ENCODE results near the gene RGS17.
"Not testable (repeated sequence)": the region's sequence is repeated elsewhere in the genome, so short reads cannot be mapped to it uniquely, and the experiment has no call there.

RGS17 gene

DNA sequence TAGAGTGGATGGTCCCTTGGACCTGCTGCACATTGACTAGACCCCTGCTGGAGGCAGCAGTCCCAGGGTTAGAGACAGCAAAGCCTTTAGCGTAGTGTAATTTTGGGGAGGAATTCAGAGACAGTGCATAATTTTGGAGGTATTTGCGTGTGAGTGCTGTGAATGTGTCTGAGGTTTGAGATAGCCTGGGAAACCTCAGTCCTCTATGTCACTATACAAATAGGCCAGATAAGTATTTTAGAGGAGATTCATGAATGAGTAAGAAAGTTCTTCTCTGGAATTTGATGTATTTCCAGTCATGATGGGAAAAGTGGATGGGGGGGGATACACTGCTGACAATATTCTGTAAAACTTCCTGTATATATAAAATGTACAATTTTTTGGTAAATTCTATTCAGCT, 102.8 kb downstream of the RGS17 start:
- no peak for DNase-seq

DNA sequence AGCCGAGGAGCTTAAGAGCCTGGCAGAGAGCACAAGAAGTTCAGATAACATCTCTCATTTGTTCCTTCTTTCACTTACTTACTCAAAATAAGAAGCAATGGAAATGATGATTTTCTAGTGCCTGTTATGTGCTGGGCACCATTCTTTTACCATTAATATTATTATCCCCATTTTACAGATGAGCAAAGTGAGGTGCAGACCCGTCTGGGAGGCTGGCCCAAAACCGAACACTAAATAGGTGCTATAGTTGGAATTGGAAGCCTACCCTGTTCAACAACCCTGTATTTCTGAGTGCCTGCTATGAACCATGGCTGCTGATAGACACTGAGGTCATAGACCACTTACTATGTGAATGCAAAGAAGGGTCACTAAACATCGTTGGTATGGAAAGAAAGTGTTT, 103.6 kb downstream of the RGS17 start:
- no peak for DNase-seq

DNA sequence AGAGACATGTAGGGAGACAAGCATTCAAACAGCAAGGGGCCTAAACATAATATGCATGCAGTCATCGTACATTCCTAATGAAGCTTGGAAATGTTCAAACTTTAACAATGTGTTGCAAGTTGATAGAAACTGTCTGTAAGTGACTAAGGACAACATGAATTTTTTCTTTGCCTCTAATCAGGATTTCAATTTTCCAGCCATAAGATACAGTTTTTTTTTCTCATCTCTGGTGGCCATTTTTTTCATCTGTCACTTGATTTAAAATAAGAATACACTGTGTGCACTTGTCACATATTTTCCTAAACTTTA, 106.4 kb downstream of the RGS17 start:
- no peak for DNase-seq

- peak; percentile 69 for DNase-seq
Measured at GRCh38 chr6:153023977-153024708, 106.9 kb downstream of the RGS17 start.

DNA sequence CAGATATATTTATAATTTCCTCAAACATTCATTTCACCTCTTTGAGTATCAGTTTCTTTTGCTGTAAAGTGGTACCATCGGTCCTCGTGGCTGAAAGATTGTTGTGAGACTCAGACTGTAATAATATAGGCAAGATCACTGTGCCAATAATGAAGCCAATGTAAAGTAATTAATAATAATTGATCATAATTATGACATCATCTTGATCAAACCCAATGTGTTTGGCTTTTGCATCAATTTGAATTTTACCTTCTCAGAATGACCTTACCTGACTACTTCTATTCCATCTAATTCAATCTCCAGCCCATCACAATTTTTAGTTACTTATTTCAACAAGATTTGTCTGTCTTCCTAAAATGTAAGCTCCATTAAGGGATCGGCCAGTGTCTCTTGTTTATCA, 112.7 kb downstream of the RGS17 start:
- DNase-seq = no peak

GRCh38 chr6:153016846-153017245, 114.2 kb downstream of the RGS17 start:
- peak; percentile 70 for DNase-seq

DNA sequence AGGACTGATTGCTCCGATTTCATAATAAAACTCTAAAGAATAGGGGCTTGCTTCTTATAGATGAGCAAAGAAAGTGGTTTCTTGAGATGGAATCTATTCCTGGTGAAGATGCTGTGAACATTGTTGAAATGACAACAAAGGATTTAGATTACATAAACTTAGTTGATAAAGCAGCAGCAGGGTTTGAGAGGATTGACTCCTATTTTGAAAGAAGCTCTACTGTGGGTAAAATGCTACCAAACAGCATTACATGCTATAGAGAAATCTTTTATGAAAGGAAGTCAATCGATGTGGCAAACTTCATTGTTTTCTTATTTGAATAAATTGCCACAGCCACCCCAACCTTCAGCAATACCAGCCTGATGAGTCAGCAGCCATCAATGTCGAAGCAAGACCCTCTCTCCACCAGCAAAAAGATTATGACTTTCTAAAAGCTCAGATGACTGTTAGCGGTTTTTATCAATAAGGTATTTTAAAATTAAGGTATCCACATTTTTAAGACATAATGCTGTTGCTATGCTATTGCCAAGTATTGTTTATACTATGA, 115.9 kb downstream of the RGS17 start:
- DNase-seq = no peak

DNA sequence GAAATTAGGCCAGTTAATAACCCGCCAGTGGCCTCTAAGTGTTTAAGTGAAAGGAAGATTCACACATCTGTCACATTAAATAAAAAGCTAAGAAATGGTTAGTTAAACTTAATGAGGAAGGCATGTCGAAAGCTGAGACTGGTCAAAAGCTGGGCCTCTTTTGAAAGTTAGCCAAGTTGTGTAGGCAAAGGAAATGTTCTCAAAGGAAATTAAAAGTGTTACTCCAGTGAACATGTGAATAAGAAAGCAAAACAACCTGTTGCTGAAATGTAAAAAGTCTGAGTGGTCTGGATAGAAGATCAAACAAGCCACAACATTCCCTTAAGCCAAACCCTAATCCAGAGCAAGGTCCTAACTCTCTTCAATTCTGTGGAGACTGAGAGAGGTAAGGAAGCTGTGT, 117.6 kb downstream of the RGS17 start:
- no peak for DNase-seq

DNA sequence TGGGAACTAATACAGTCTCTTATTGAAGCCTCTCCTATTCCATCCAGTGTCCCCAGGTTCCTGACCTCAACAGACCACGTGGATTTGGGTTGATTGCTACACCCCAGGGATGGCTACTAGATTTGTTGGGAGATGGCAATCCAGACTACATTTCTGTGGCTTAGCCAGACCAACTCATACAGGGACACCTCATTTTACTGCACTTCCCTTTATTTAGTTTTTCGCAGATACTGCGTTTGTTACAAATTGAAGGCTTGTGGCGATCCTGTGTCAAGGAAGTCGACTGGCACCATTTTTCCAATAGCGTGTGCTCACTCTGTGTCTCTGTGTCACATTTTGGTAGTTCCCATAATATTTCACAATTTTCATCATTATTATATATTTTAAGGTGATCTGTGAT, 118.2 kb downstream of the RGS17 start:
- DNase-seq = no peak

GRCh38 chr6:153003366-153003690, 127.8 kb downstream of the RGS17 start:
- DNase-seq = peak; percentile 57

DNA sequence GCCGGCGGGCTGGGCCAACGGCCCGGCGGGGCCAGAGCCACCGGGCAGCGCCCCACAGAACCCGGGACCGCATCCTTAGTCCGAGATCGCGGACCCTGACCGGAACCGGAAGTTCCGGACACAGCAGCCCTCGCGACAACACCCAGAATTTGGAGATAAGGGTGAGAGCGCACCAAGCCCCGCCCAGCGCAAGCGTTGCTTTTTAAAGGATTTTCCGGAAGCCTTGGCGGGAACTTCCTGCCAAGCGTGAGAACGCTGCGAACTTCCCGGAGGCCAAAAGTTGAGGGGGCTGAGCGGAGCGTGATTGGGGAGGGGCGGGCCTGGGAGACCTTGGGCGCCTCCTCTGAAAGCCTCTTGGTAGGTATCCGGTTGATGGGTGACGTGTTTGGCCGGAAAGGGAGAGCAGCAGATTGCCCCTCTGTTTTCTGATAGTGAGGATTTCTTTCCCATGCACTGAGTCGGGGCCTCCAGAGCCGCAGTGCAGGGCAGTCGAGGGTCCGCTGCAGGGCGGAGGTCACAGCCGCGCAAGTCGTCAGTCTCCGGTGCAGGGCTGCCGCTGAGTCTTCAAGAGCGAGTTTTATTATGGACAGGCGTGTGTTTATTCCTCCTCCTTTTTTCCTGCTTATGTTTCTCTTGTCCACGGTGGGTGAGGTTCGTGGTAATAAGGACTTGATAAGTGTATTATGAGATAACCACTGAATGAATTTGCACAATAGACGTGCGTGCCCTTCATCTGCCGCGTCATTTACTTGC, 128.3 kb downstream of the RGS17 start, which contains the start of gene MTRF1L:
TSS of gene MTRF1L (minus strand) at position 97 of the 753 bp plus-strand sequence. CDS start at position 73, 24 bp downstream.
- DNase-seq = peak; percentile 100

- peak; percentile 53 for DNase-seq
Measured at GRCh38 chr6:153001767-153002612, 129.1 kb downstream of the RGS17 start.

DNA sequence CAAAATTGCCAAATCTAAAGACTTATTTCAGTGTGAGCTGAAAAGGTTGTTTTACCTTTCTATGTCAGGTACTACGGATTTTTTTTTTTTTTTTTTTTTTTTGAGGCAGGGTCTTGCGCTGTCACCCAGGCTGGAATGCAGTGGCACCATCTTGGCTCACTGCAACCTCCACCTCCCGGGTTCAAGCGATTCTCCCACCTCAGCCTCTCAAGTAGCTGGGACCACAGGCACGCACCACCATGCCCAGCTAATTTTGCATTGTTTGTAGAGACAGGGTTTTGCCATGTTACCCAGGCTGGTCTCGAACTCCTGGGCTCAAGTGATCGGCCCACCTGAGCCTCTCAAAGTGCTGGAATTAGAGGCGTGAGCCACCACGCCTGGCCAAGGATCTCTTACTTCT, 130.3 kb downstream of the RGS17 start:
- DNase-seq = not testable (repeated sequence)

- no peak for DNase-seq
Measured at GRCh38 chr6:153000243-153000642, 130.8 kb downstream of the RGS17 start.

GRCh38 chr6:152999538-152999937, 131.5 kb downstream of the RGS17 start:
- not testable (repeated sequence) for DNase-seq

- DNase-seq = no peak
Measured at GRCh38 chr6:152993847-152994246, 137.2 kb downstream of the RGS17 start.

- no peak for DNase-seq
Measured at GRCh38 chr6:152993431-152993830, 137.7 kb downstream of the RGS17 start.

- no peak for DNase-seq
Measured at GRCh38 chr6:152986978-152987377, 144.1 kb downstream of the RGS17 start.

- not testable (repeated sequence) for DNase-seq
Measured at GRCh38 chr6:152985300-152985699, 145.8 kb downstream of the RGS17 start.

- no peak for DNase-seq
Measured at GRCh38 chr6:152984513-152984872, 146.6 kb downstream of the RGS17 start.

GRCh38 chr6:152983637-152984512, 147.2 kb downstream of the RGS17 start:
- peak; percentile 98 for DNase-seq

GRCh38 chr6:152982904-152983636, 148.0 kb downstream of the RGS17 start, which contains the start of gene FBXO5:
FBXO5 (minus strand) TSS chr6:152983041; CDS start chr6:152982959, 82 bp downstream.
- peak; percentile 99 for DNase-seq
